Endothelial cell (in vitro differentiated cells): ENCODE measurements around the gene TOR3A. TPM values are rescaled to one million over a fixed set of nuclear protein-coding genes. Genes with fewer than 3 reads are reported as not detected.

ENCODE experiments used
- DNase-seq: peaks from one replicate; pipeline ENCODE4 v3.0.0; 2021; ENCODE audit warnings: low spot score
- H3K27ac Mint-ChIP-seq: one replicate; pipeline ENCODE4 v1.8.0; 2021; ENCODE audit warnings: mixed read lengths, inconsistent platforms; ENCODE audit not compliant: unreplicated experiment
- H3K27me3 Mint-ChIP-seq: one replicate; pipeline ENCODE4 v1.8.0; 2021; ENCODE audit warnings: mild to moderate bottlenecking, moderate library complexity, mixed read lengths, inconsistent platforms; ENCODE audit not compliant: unreplicated experiment
- H3K36me3 Mint-ChIP-seq: one replicate; pipeline ENCODE4 v1.8.0; 2021; ENCODE audit warnings: mild to moderate bottlenecking, low read depth, mixed read lengths, inconsistent platforms; ENCODE audit not compliant: unreplicated experiment
- H3K4me1 Mint-ChIP-seq: one replicate; pipeline ENCODE4 v1.8.0; 2021; ENCODE audit warnings: mild to moderate bottlenecking, mixed read lengths, inconsistent platforms; ENCODE audit not compliant: unreplicated experiment
- H3K4me3 Mint-ChIP-seq: one replicate; pipeline ENCODE4 v1.8.0; 2021; ENCODE audit warnings: mild to moderate bottlenecking, mixed read lengths, inconsistent platforms; ENCODE audit not compliant: unreplicated experiment
- H3K9me3 Mint-ChIP-seq: one replicate; pipeline ENCODE4 v1.8.0; 2021; ENCODE audit warnings: mixed read lengths, inconsistent platforms; ENCODE audit not compliant: unreplicated experiment
- CTCF ChIP-seq: fragments of 200-600 bp; sonication (generic); IDR thresholded peaks from one replicate; pipeline ENCODE4 v1.5.0; 2021; ENCODE audit warnings: antibody characterized with exemption; ENCODE audit not compliant: unreplicated experiment
- total RNA-seq: library from RNA; stranded (reverse); fragmentation: NEBNext Ultra II Directional; extraction: Animal tissue kit (Norgen Biotek cat#: 25700); gene quantifications from one replicate; pipeline ENCODE4 v1.2.1, GENCODE V29; 2021; ENCODE audit not compliant: unreplicated experiment

Gene TOR3A
- total RNA-seq, 1 donor from 2014 or later, result 15.2 TPM

- H3K27me3 Mint-ChIP-seq, result peaks cover 10% of the 10 kb centered on the region
- no peak for DNase-seq
- peaks cover 52% of the 10 kb centered on the region for H3K36me3 Mint-ChIP-seq
- H3K9me3 Mint-ChIP-seq, result no peaks in the 10 kb centered on the region
- TF ChIP-seq CTCF, result no peak
- H3K4me1 Mint-ChIP-seq, result peaks cover 42% of the 10 kb centered on the region
- peak overlapping the region; percentile 43 for H3K4me3 Mint-ChIP-seq
- H3K27ac Mint-ChIP-seq, result peak overlapping the region; percentile 74
Measured at GRCh38 chr1:179092896-179093461, 11.1 kb downstream of the TOR3A start.

- Mint-ChIP-seq H3K4me1 (peaks cover 32% of the 10 kb centered on the region), H3K36me3 (peaks cover 56% of the 10 kb centered on the region), H3K27me3 (peaks cover 12% of the 10 kb centered on the region), H3K27ac (peak overlapping the region; percentile 48), H3K4me3 (no peak overlapping the region), H3K9me3 (no peaks in the 10 kb centered on the region)
- no peak for DNase-seq
- no peak for TF ChIP-seq CTCF
Measured at GRCh38 chr1:179094818-179095217, 12.9 kb downstream of the TOR3A start.

GRCh38 chr1:179095377-179095776 lies 13.5 kb downstream of the TOR3A start:
- H3K27me3 Mint-ChIP-seq, result peaks cover 13% of the 10 kb centered on the region
- no peak overlapping the region for H3K27ac Mint-ChIP-seq
- TF ChIP-seq CTCF, result no peak
- no peak for DNase-seq
- peaks cover 56% of the 10 kb centered on the region for H3K36me3 Mint-ChIP-seq
- H3K9me3 Mint-ChIP-seq, result no peaks in the 10 kb centered on the region
- H3K4me1 Mint-ChIP-seq, result peaks cover 30% of the 10 kb centered on the region
- H3K4me3 Mint-ChIP-seq, result no peak overlapping the region

GRCh38 chr1:179095924-179096323 lies 14.1 kb downstream of the TOR3A start:
- Mint-ChIP-seq H3K4me1 (peaks cover 26% of the 10 kb centered on the region), H3K27ac (no peak overlapping the region), H3K9me3 (no peaks in the 10 kb centered on the region), H3K27me3 (peaks cover 14% of the 10 kb centered on the region), H3K36me3 (peaks cover 58% of the 10 kb centered on the region), H3K4me3 (peak overlapping the region; percentile 47)
- no peak for TF ChIP-seq CTCF
- DNase-seq, result no peak

GRCh38 chr1:179099891-179100290 lies 18.0 kb downstream of the TOR3A start:
- H3K36me3 Mint-ChIP-seq, result peaks cover 49% of the 10 kb centered on the region
- H3K9me3 Mint-ChIP-seq, result no peaks in the 10 kb centered on the region
- DNase-seq, result no peak
- TF ChIP-seq CTCF, result no peak
- no peak overlapping the region for H3K4me3 Mint-ChIP-seq
- peaks cover 8% of the 10 kb centered on the region for H3K27me3 Mint-ChIP-seq
- peaks cover 16% of the 10 kb centered on the region for H3K4me1 Mint-ChIP-seq
- peak overlapping the region; percentile 2 for H3K27ac Mint-ChIP-seq
